OCI-LY7 (cell line): ENCODE data around the gene CD6. TPM values are rescaled to one million over a fixed set of nuclear protein-coding genes. Genes with fewer than 3 reads are reported as not detected.

Source experiments
- BruUV-seq: library from RNA; stranded (reverse); fragments of 400-500 nt; replicated peaks from 2 replicates; lab custom pipeline; 2021; lab: Mats Ljungman, UMichigan
- CTCF ChIA-PET: fragments of 300-600 bp; sonication (Branson Sonifier 250); formaldehyde crosslinking; loops from one replicate; lab custom pipeline; 2022; ENCODE audit warnings: antibody characterized with exemption; ENCODE audit not compliant: unreplicated experiment; lab: Charles Lee
- POLR2A ChIA-PET: fragments of 300-600 bp; sonication (Branson Sonifier 250); formaldehyde crosslinking; loops from one replicate; lab custom pipeline; 2022; ENCODE audit warnings: antibody characterized with exemption; lab: Charles Lee
- DNase-seq: peaks from one replicate; pipeline ENCODE4 v3.0.0-alpha.2; 2015; ENCODE audit warnings: low spot score
- H2AFZ ChIP-seq: fragments of 200-600 bp; sonication (generic), shearing (Covaris generic); 2 replicates; pipeline ENCODE4 v1.6.1; 2014; ENCODE audit warnings: mild to moderate bottlenecking, antibody characterized with exemption, low read length, moderate library complexity
- H3K27ac ChIP-seq: fragments of 200-600 bp; sonication (generic); 2 replicates; pipeline ENCODE4 v1.5.1; 2014; ENCODE audit warnings: mixed run types, low read depth, mild to moderate bottlenecking, moderate library complexity, low read length, inconsistent platforms; ENCODE audit not compliant: poor library complexity, severe bottlenecking
- H3K36me3 ChIP-seq: fragments of 200-600 bp; sonication (generic); 2 replicates; pipeline ENCODE4 v1.6.1; 2014; ENCODE audit warnings: mild to moderate bottlenecking, antibody characterized with exemption, low read length, moderate library complexity, mixed read lengths; ENCODE audit not compliant: insufficient read depth
- H3K4me1 ChIP-seq: fragments of 200-600 bp; sonication (generic); 2 replicates; pipeline ENCODE4 v1.5.1; 2014; ENCODE audit warnings: mild to moderate bottlenecking, low read length; ENCODE audit not compliant: insufficient read depth, poor library complexity, severe bottlenecking
- H3K4me2 ChIP-seq: fragments of 200-600 bp; sonication (generic); 2 replicates; pipeline ENCODE4 v1.6.1; 2014; ENCODE audit warnings: mild to moderate bottlenecking, low read length
- H3K4me3 ChIP-seq: fragments of 200-600 bp; sonication (generic); 2 replicates; pipeline ENCODE4 v1.5.1; 2014; ENCODE audit warnings: mild to moderate bottlenecking, low read depth, low read length; ENCODE audit not compliant: poor library complexity, severe bottlenecking
- H3K79me2 ChIP-seq: fragments of 200-600 bp; sonication (generic); 2 replicates; pipeline ENCODE4 v1.6.1; 2016; ENCODE audit warnings: low read depth, mild to moderate bottlenecking, low read length, moderate library complexity, mixed read lengths; ENCODE audit not compliant: insufficient read depth
- H3K9me2 ChIP-seq: fragments of 200-600 bp; sonication (generic); 2 replicates; pipeline ENCODE4 v1.6.1; 2016; ENCODE audit warnings: mild to moderate bottlenecking, low read length, mixed read lengths; ENCODE audit not compliant: insufficient read depth
- H3K9me3 ChIP-seq: fragments of 200-600 bp; sonication (generic); 2 replicates; pipeline ENCODE4 v1.6.1; 2014; ENCODE audit warnings: mild to moderate bottlenecking, mixed run types, low read length, mixed read lengths
- H4K20me1 ChIP-seq: fragments of 200-600 bp; sonication (generic); 2 replicates; pipeline ENCODE4 v1.6.1; 2014; ENCODE audit warnings: mild to moderate bottlenecking, antibody characterized with exemption, low read length, moderate library complexity, mixed read lengths; ENCODE audit not compliant: insufficient read depth
- CTCF ChIP-seq: fragments of 200-600 bp; sonication (generic); conservative IDR thresholded peaks from 2 replicates; pipeline ENCODE4 v1.5.1; 2014; ENCODE audit warnings: mild to moderate bottlenecking, antibody characterized with exemption, low read length, moderate library complexity, mixed read lengths
- EZH2phosphoT487 ChIP-seq: fragments of 200-600 bp; sonication (generic); IDR thresholded peaks from 2 replicates; pipeline ENCODE4 v1.6.1; 2018; ENCODE audit warnings: low read depth, borderline replicate concordance, mild to moderate bottlenecking, mixed run types, antibody characterized with exemption, low read length, moderate library complexity, mixed read lengths
- intact Hi-C: fragments of 100-400 bp; cut with micrococcal nuclease; formaldehyde crosslinking; loops from one replicate; pipeline ENCODE4 v1.10.0; 2022; ENCODE audit not compliant: unreplicated experiment
- total RNA-seq, 2 experiments: library from RNA; depleted of rRNA in 1 of 2; stranded (reverse); fragments of >200 nt in 1 of 2; shearing (Covaris generic) in 1 of 2; gene quantifications; 2 replicates each; pipeline ENCODE4 v1.2.3, GENCODE V29; 2014 to 2022

The CD6 gene
- total RNA-seq, 2 experiments from 2014 or later: not detected

- H3K4me3 ChIP-seq: no peak overlapping the region
- H2AFZ ChIP-seq: no peak overlapping the region
- POLR2A ChIA-PET: interaction anchor here (0.5 to 0.7 kb wide), 2 partner anchors 38 to 47 kb away, joined by 3 to 5 read pairs; no protein-coding TSS in a partner anchor
- H3K9me2 ChIP-seq: no peaks in the 10 kb centered on the region
- H3K4me2 ChIP-seq: no peak overlapping the region
- H3K4me1 ChIP-seq: peaks cover 17% of the 10 kb centered on the region
- no peaks in the 10 kb centered on the region for H4K20me1 ChIP-seq
- DNase-seq: no peak
- H3K36me3 ChIP-seq: no peaks in the 10 kb centered on the region
- H3K9me3 ChIP-seq: no peaks in the 10 kb centered on the region
- H3K79me2 ChIP-seq: no peaks in the 10 kb centered on the region
- intact Hi-C loops: no loop called here
- no peak for TF ChIP-seq CTCF
- no peak for TF ChIP-seq EZH2phosphoT487
- CTCF ChIA-PET: no interaction called here
- H3K27ac ChIP-seq: no peak overlapping the region
- no TSS peak for BruUV-seq
These were observed 87.2 kb downstream of the CD6 start for GRCh38 chr11:61058583-61059259.

- no peak overlapping the region for H2AFZ ChIP-seq
- intact Hi-C loops: no loop called here
- H3K27ac ChIP-seq: no peak overlapping the region
- no peaks in the 10 kb centered on the region for H4K20me1 ChIP-seq
- H3K79me2 ChIP-seq: no peaks in the 10 kb centered on the region
- no peak overlapping the region for H3K4me3 ChIP-seq
- TF ChIP-seq CTCF (no peak), EZH2phosphoT487 (no peak)
- BruUV-seq: no TSS peak
- H3K9me2 ChIP-seq: no peaks in the 10 kb centered on the region
- H3K4me1 ChIP-seq: peaks cover 17% of the 10 kb centered on the region
- ChIA-PET CTCF (no interaction called here), POLR2A (interaction anchor here (0.5 to 0.8 kb wide), 2 partner anchors 8 to 39 kb away, joined by 3 read pairs; no protein-coding TSS in a partner anchor)
- no peaks in the 10 kb centered on the region for H3K36me3 ChIP-seq
- no peak for DNase-seq
- H3K4me2 ChIP-seq: no peak overlapping the region
- no peaks in the 10 kb centered on the region for H3K9me3 ChIP-seq
These were observed 87.8 kb downstream of the CD6 start for GRCh38 chr11:61059260-61059752.
